Measurements from ENCODE around the gene SHC3. TPM values are rescaled to one million over a fixed set of nuclear protein-coding genes. Genes with fewer than 3 reads are reported as not detected.

SHC3 gene
- total RNA-seq, 1 experiment from 2014 or later: 0.27 TPM

- H3K4me3 ChIP-seq (replicated peaks in 1 of 2; ENCODE audit: low read depth in 1 of 2, low read length in 2 of 2): no peak overlapping the region
- no peak overlapping the region for H3K27ac ChIP-seq (ENCODE audit: low read depth, low read length)
- POLR2A ChIA-PET: no interaction called here
- DNase-seq (ENCODE audit: low read depth, low spot score) (no peak), ATAC-seq (no peak)
- BruUV-seq (replicated peaks): no TSS peak
- H3K36me3 ChIP-seq (ENCODE audit: control insufficient read depth in 1 of 2, insufficient read depth in 2 of 2, low read length in 2 of 2): no peaks in the 10 kb centered on the region
- no peak overlapping the region for H3K4me2 ChIP-seq (ENCODE audit: low read length)
- no peaks in the 10 kb centered on the region for H4K20me1 ChIP-seq (ENCODE audit: insufficient read depth)
- no peak overlapping the region for H2AFZ ChIP-seq (ENCODE audit: low read depth, low read length, poor library complexity, severe bottlenecking)
- H3K9me2 ChIP-seq (ENCODE audit: insufficient read depth): no peaks in the 10 kb centered on the region
- H3K79me2 ChIP-seq (ENCODE audit: insufficient read depth, low read length): no peaks in the 10 kb centered on the region
- H3K4me1 ChIP-seq (ENCODE audit: control insufficient read depth in 1 of 2, insufficient read depth in 2 of 2, low read length in 2 of 2): no peaks in the 10 kb centered on the region
- intact Hi-C loops (cut with micrococcal nuclease): no loop called here
- RAD21 ChIA-PET (ENCODE audit: low non-redundant PET in 1 of 2, low total read pairs in 2 of 2, uncharacterized antibody in 2 of 2, unreplicated experiment in 2 of 2): interaction anchor here in 1 of 2 experiments (0.7 kb wide), 1 partner anchor 31 kb away, joined by 5 read pairs; no protein-coding TSS in a partner anchor
- H3K9ac ChIP-seq (ENCODE audit: low read length): no peak overlapping the region
- CTCF ChIA-PET: no interaction called here
- H3K9me3 ChIP-seq (ENCODE audit: control insufficient read depth in 1 of 2, insufficient read depth in 1 of 2, low read depth in 1 of 2, low read length in 2 of 2): no peaks in the 10 kb centered on the region
- H3K27me3 ChIP-seq (ENCODE audit: insufficient read depth, low read length): no peaks in the 10 kb centered on the region
- no peak for TF ChIP-seq ATF3 (IDR thresholded peaks at IDR 0.05)
- TF ChIP-seq POLR2AphosphoS5 (IDR thresholded peaks at IDR 0.05; ENCODE audit: low read depth, low read length): no peak
- TF ChIP-seq SRF (IDR thresholded peaks at IDR 0.05; ENCODE audit: low read depth): no peak
These were observed 82.7 kb downstream of the SHC3 start for GRCh38 chr9:89095761-89096528.

- H2AFZ ChIP-seq (ENCODE audit: low read depth, low read length, poor library complexity, severe bottlenecking): no peak overlapping the region
- no peaks in the 10 kb centered on the region for H3K36me3 ChIP-seq (ENCODE audit: control insufficient read depth in 1 of 2, insufficient read depth in 2 of 2, low read length in 2 of 2)
- H3K9me2 ChIP-seq (ENCODE audit: insufficient read depth): no peaks in the 10 kb centered on the region
- intact Hi-C loops (cut with micrococcal nuclease): no loop called here
- no peaks in the 10 kb centered on the region for H3K27me3 ChIP-seq (ENCODE audit: insufficient read depth, low read length)
- no peaks in the 10 kb centered on the region for H4K20me1 ChIP-seq (ENCODE audit: insufficient read depth)
- no peak overlapping the region for H3K9ac ChIP-seq (ENCODE audit: low read length)
- ChIA-PET CTCF (no interaction called here), RAD21 (ENCODE audit: low non-redundant PET in 1 of 2, low total read pairs in 2 of 2, uncharacterized antibody in 2 of 2, unreplicated experiment in 2 of 2) (no interaction called here), POLR2A (no interaction called here)
- H3K4me3 ChIP-seq (replicated peaks in 1 of 2; ENCODE audit: low read depth in 1 of 2, low read length in 2 of 2): no peak overlapping the region
- DNase-seq (ENCODE audit: low read depth, low spot score): no peak
- no peaks in the 10 kb centered on the region for H3K79me2 ChIP-seq (ENCODE audit: insufficient read depth, low read length)
- no peaks in the 10 kb centered on the region for H3K4me1 ChIP-seq (ENCODE audit: control insufficient read depth in 1 of 2, insufficient read depth in 2 of 2, low read length in 2 of 2)
- ATAC-seq: no peak
- H3K4me2 ChIP-seq (ENCODE audit: low read length): no peak overlapping the region
- BruUV-seq (replicated peaks): no TSS peak
- no peak overlapping the region for H3K27ac ChIP-seq (ENCODE audit: low read depth, low read length)
- no peaks in the 10 kb centered on the region for H3K9me3 ChIP-seq (ENCODE audit: control insufficient read depth in 1 of 2, insufficient read depth in 1 of 2, low read depth in 1 of 2, low read length in 2 of 2)
- TF ChIP-seq MAX (IDR thresholded peaks at IDR 0.05) (no peak), CTCF (IDR thresholded peaks at IDR 0.05 in 2 of 3, conservative IDR thresholded peaks at IDR 0.05 in 1 of 3; ENCODE audit: borderline replicate concordance in 1 of 3, insufficient read depth in 1 of 3, low read depth in 2 of 3, low read length in 2 of 3) (no peak), SIN3A (IDR thresholded peaks at IDR 0.05; ENCODE audit: low read depth) (no peak), REST (IDR thresholded peaks at IDR 0.05; ENCODE audit: low read depth) (no peak), SP1 (IDR thresholded peaks at IDR 0.05; ENCODE audit: low read depth) (no peak), ZBTB33 (IDR thresholded peaks at IDR 0.05; ENCODE audit: extremely low read depth, insufficient replicate concordance, low read length) (no peak)
These were observed 85.2 kb downstream of the SHC3 start for GRCh38 chr9:89093201-89093975.

Data from HCT116 (cell line).